GM06990 (cell line): ENCODE data around the gene SLC19A2.
A peak's percentile ranks its signal among the peaks of the same experiment; 100 is the strongest.

Experiments
- DNase-seq: peaks from one replicate; pipeline ENCODE4 v3.0.0-alpha.2; 2011; ENCODE audit not compliant: insufficient read length; ENCODE audit errors: extremely low read depth
- H3K27me3 ChIP-seq: replicated peaks from 2 replicates; pipeline ENCODE4 v1.6.0; 2011; ENCODE audit warnings: low read length; ENCODE audit not compliant: control insufficient read depth, insufficient read depth
- H3K36me3 ChIP-seq: 2 replicates; pipeline ENCODE4 v1.5.1; 2011; ENCODE audit warnings: low read length; ENCODE audit not compliant: control insufficient read depth, insufficient read depth
- H3K4me3 ChIP-seq: replicated peaks from 2 replicates; pipeline ENCODE4 v1.5.1; 2011; ENCODE audit warnings: low read depth, mild to moderate bottlenecking, control low read depth, low read length
- CTCF ChIP-seq: IDR thresholded peaks from 2 replicates; pipeline ENCODE4 v1.5.1; 2011; ENCODE audit warnings: low read length, control low read depth, mild to moderate bottlenecking, inconsistent platforms; ENCODE audit not compliant: insufficient read depth, poor library complexity, severe bottlenecking

The SLC19A2 gene

GRCh38 chr1:169427081-169427641, 58.6 kb downstream of the SLC19A2 start, which contains the start of gene CCDC181:
Gene CCDC181, minus strand, starts transcription at chr1:169427474. Its CDS starts 2,547 bp downstream, at chr1:169424927.
- H3K27me3 ChIP-seq = peaks cover 2% of the 10 kb centered on the region; the same call in 1 of the 2 replicates
- peak; percentile 8 for DNase-seq
- no peaks in the 10 kb centered on the region for H3K36me3 ChIP-seq
- peak within 1 kb of the TSS; percentile 59 for H3K4me3 ChIP-seq
- no peak for TF ChIP-seq CTCF

- no peak for DNase-seq
- H3K27me3 ChIP-seq = peaks cover 2% of the 10 kb centered on the region; the same call in 1 of the 2 replicates
- no peak for TF ChIP-seq CTCF
- no peak overlapping the region for H3K4me3 ChIP-seq
- H3K36me3 ChIP-seq = no peaks in the 10 kb centered on the region
Measured at GRCh38 chr1:169426174-169426705, 59.5 kb downstream of the SLC19A2 start.

GRCh38 chr1:169421309-169421708, 64.4 kb downstream of the SLC19A2 start:
- no peak for TF ChIP-seq CTCF
- Histone ChIP-seq H3K27me3 (no peaks in the 10 kb centered on the region), H3K36me3 (no peaks in the 10 kb centered on the region), H3K4me3 (no peak overlapping the region)
- DNase-seq = no peak

GRCh38 chr1:169414952-169415351, 70.8 kb downstream of the SLC19A2 start:
- DNase-seq = no peak
- TF ChIP-seq CTCF = no peak
- Histone ChIP-seq H3K4me3 (no peak overlapping the region), H3K36me3 (no peaks in the 10 kb centered on the region), H3K27me3 (no peaks in the 10 kb centered on the region)
